Sigmoid colon (tissue), 7 donors: ENCODE data around the gene NBAS. TPM values are rescaled to one million over a fixed set of nuclear protein-coding genes. Genes with fewer than 3 reads are reported as not detected.
A peak's percentile ranks its signal among the peaks of the same experiment; 100 is the strongest.

Experiments
- DNase-seq: peaks from one replicate; pipeline ENCODE4 v3.0.0-alpha.2; 2019
- H3K27ac ChIP-seq, 4 donors: fragments of 200-600 bp; sonication (generic); one replicate each; pipeline ENCODE4 v1.5.1; 2016 to 2019; ENCODE audit warnings: mild to moderate bottlenecking in 1 of 4
- H3K27me3 ChIP-seq, 3 donors: fragments of 200-600 bp; sonication (generic); one replicate each; pipeline ENCODE4 v1.5.1; 2019; ENCODE audit warnings: mild to moderate bottlenecking in 1 of 3
- H3K36me3 ChIP-seq, 4 donors: fragments of 200-600 bp; sonication (generic); one replicate each; pipeline ENCODE4 v1.5.1; 2016 to 2019
- H3K4me1 ChIP-seq, 4 donors: fragments of 200-600 bp; sonication (generic); one replicate each; pipeline ENCODE4 v1.5.1; 2017 to 2019
- H3K4me3 ChIP-seq, 4 donors: fragments of 200-600 bp; sonication (generic); one replicate each; pipeline ENCODE4 v1.5.1; 2017 to 2019; ENCODE audit warnings: mild to moderate bottlenecking in 2 of 4, moderate library complexity in 1 of 4
- H3K9me3 ChIP-seq, 4 donors: fragments of 200-600 bp in 3 of 4; sonication (generic) in 3 of 4; one replicate each; pipeline versions ENCODE4 v1.5.1 to v1.6.1; 2013 to 2019
- EP300 ChIP-seq, 4 donors: sonication (generic); formaldehyde crosslinking; IDR thresholded peaks; one replicate each; pipeline ENCODE4 v1.6.1; 2017; ENCODE audit warnings: antibody characterized with exemption in 4 of 4
- POLR2A ChIP-seq, 2 donors: fragments of 450-650 bp; IDR thresholded peaks; one replicate each; pipeline ENCODE4 v1.6.1; 2016; ENCODE audit warnings: antibody characterized with exemption in 2 of 2, mild to moderate bottlenecking in 2 of 2, moderate library complexity in 2 of 2
- POLR2AphosphoS5 ChIP-seq, 4 donors: sonication (generic); formaldehyde crosslinking; IDR thresholded peaks; one replicate each; pipeline ENCODE4 v1.6.1; 2017; ENCODE audit warnings: antibody characterized with exemption in 4 of 4
- WGBS, 2 donors: extraction: QIAGEN DNeasy Blood & Tissue Kit; methylation state at CpG; one replicate each; pipeline ENCODE4 v1.1.7; 2013; 5-methylcytosine and 5-hydroxymethylcytosine counted together
- intact Hi-C: fragments of 100-400 bp; cut with DNase I; formaldehyde crosslinking; loops from one replicate; pipeline ENCODE4 v1.15.1; 2023
- polyA plus RNA-seq, 3 donors: library from polyadenylated mRNA; stranded (reverse); fragments of 200-250 nt; gene quantifications; one replicate each; pipeline ENCODE4 v1.2.3, GENCODE V29; 2013
- total RNA-seq, 4 donors: library from RNA; depleted of rRNA; stranded (reverse); fragments of >200 nt; gene quantifications; one replicate each; pipeline ENCODE4 v1.1.0, GENCODE V29; 2016
- TF ChIP-seq, protein P1 (sequence below), 4 experiments: fragments of 450-650 bp in 3 of 4; fragments of 200-600 bp in 1 of 4; IDR thresholded peaks; one replicate each; pipeline ENCODE4 v1.5.1; 2016 to 2019; ENCODE audit warnings: antibody characterized with exemption in 4 of 4, mild to moderate bottlenecking in 3 of 4, moderate library complexity in 2 of 4
- donor health status: healthy with polysubstance abuse.
- donor health status: Bipolar disorder and iron deficiency.
- donor health status: healthy.

The NBAS gene
- total and polyA plus RNA-seq, 7 donors = 3.9 to 53.2 (median 41.9) TPM

DNA sequence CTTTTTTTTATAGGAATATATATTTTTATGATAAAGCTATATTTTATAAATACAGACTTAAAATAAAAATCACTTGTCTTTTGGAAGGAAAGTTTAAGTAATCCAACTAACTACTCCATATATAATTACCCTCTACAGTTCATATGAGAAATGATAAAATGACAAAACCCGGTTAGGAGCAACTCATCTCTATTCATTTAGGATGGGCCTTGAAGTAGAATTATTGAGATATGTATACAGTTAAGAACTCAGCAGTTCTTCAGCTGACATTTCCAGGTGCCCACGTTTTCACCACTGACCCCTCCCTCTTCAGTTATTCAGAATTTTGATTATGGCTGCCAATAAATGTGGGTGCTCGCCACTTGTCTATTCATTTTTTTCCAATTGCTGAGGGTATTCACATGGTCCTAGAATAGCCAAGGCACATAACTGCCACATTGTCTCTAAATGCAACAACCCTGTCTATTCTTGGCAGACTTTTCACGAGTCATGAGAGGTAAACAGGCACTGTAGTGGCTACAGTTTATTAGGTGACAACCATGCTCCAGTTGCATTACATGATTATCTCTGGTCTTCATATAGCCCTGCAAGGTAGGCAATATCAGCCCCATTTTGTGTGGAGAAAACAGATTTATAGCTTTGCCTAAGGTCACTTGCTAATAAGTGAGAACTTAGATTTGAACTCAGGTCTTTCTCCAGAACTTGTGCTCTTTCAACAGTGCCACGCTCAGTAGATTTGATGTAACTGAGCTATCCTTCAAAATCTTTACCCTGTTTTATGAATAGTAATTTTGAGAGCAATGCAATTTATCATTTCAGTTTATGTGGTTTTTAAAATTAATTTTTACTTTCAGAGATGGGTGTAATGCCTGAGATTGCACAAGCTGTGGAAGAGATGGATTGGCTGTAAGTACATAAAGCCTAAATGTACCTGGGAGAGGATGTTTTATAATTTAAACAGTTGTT, 33.4 kb upstream of the NBAS start:
- TF ChIP-seq EP300 (IDR thresholded peaks at IDR 0.05) (no peak), POLR2A (IDR thresholded peaks at IDR 0.05) (no peak), POLR2AphosphoS5 (IDR thresholded peaks at IDR 0.05) (no peak)
- TF ChIP-seq, protein P1, sequence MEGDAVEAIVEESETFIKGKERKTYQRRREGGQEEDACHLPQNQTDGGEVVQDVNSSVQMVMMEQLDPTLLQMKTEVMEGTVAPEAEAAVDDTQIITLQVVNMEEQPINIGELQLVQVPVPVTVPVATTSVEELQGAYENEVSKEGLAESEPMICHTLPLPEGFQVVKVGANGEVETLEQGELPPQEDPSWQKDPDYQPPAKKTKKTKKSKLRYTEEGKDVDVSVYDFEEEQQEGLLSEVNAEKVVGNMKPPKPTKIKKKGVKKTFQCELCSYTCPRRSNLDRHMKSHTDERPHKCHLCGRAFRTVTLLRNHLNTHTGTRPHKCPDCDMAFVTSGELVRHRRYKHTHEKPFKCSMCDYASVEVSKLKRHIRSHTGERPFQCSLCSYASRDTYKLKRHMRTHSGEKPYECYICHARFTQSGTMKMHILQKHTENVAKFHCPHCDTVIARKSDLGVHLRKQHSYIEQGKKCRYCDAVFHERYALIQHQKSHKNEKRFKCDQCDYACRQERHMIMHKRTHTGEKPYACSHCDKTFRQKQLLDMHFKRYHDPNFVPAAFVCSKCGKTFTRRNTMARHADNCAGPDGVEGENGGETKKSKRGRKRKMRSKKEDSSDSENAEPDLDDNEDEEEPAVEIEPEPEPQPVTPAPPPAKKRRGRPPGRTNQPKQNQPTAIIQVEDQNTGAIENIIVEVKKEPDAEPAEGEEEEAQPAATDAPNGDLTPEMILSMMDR (IDR thresholded peaks at IDR 0.05) = no peak
- H3K9me3 ChIP-seq = no peaks in the 10 kb centered on the region
- no peak overlapping the region for H3K27ac ChIP-seq
- H3K4me1 ChIP-seq = peaks cover 0 to 33% (median 26%) of the 10 kb centered on the region in 4 donors
- no peaks in the 10 kb centered on the region for H3K27me3 ChIP-seq
- no peak overlapping the region for H3K4me3 ChIP-seq
- DNase-seq = no peak
- intact Hi-C loops = no loop called here
- H3K36me3 ChIP-seq = peaks cover 10 to 51% (median 24%) of the 10 kb centered on the region in 4 donors
- 62 to 80% methylated on average over 5 of the region's 5 CpGs for WGBS, 2 donors

DNA sequence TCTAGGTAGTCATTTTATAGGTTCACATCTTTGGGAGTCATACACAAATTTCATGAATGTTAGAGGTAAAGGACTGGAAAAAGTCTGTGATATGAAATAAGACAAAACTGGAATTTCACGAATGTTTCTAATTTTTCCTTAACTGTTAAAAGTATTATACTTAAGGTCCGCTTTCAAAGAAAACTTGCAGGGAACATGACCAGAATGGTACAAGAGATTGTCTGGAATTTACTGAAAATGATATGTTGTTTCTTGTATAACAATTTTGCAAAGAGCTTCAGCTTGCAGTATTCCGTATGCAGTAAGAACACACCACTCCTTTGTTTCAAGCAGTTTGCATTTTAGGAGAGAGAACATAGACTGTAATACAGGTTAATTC, 32.2 kb upstream of the NBAS start:
- WGBS, 2 donors = 90 to 91% methylated on average over 3 of the region's 3 CpGs
- TF ChIP-seq POLR2AphosphoS5 (IDR thresholded peaks at IDR 0.05) (no peak), EP300 (IDR thresholded peaks at IDR 0.05) (no peak), POLR2A (IDR thresholded peaks at IDR 0.05) (no peak)
- TF ChIP-seq, protein P1 (IDR thresholded peaks at IDR 0.05) = no peak
- Histone ChIP-seq H3K4me1 (peaks cover 0 to 33% (median 26%) of the 10 kb centered on the region in 4 donors), H3K4me3 (no peak overlapping the region), H3K27ac (no peak overlapping the region), H3K27me3 (no peaks in the 10 kb centered on the region), H3K9me3 (no peaks in the 10 kb centered on the region), H3K36me3 (peaks cover 10 to 38% (median 21%) of the 10 kb centered on the region in 4 donors)
- intact Hi-C loops = no loop called here
- DNase-seq = no peak

DNA sequence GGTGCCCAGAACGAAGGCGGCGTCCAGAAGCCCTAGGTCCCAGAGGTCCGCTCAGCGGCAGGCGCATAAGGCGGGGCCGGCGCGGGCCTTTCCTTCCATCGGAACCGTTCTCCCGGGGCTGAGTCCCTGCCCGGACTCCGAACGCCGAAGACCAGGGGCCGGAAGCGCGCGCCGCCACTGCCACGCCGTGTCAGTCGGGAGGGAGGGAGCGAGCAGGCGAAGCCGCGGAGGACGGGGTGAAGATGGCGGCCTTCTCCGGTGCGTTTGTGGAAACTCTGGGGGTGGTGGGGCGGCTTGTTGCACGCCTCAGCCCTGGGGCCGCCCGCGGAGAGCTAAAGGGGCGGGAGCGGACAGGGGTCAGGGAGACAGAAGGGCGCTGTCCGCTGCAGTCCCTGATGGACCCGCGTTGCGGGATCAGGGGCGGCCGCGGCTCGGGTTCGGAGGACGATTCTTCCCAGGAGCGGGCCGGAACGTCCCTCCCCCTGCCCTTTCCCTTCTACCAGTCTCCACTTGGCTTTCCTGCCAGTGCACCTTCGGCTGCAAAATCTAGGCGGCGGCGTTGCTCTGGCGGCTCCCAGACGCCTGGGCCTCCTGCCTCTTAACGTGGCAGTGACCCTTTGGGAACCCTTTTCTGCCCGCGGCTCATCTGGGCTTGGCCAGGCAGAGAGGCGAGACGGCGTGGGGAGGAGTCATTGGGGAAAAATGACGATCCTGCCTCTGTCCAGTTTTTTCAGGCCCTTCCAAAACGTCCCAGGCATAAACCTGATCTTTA, 30.7 kb upstream of the NBAS start, which contains the start of gene DDX1:
Gene DDX1, plus strand, starts transcription at position 177 of the 772 bp plus-strand sequence. Its CDS starts 66 bp downstream, at position 243.
- H3K9me3 ChIP-seq = no peaks in the 10 kb centered on the region
- peak within 1 kb of the TSS; percentile 86 to 98 (median 88) for H3K4me3 ChIP-seq
- no peaks in the 10 kb centered on the region for H3K27me3 ChIP-seq
- 0 to 1% methylated on average over 68 of the region's 68 CpGs for WGBS, 2 donors
- peak; percentile 92 for DNase-seq
- peak within 1 kb of the TSS; percentile 92 to 96 (median 94) for H3K27ac ChIP-seq
- intact Hi-C loops = loop anchor here (1.0 kb wide), 1 partner anchor 31 kb away; the partner anchor contains the start of gene NBAS
- peaks cover 3 to 24% (median 12%) of the 10 kb centered on the region in 4 donors for H3K36me3 ChIP-seq
- TF ChIP-seq POLR2AphosphoS5 (IDR thresholded peaks at IDR 0.05) (peak; percentile 86 to 95 (median 90)), POLR2A (IDR thresholded peaks at IDR 0.05) (peak; percentile 56 to 59), EP300 (IDR thresholded peaks at IDR 0.05) (peak in 1 of 4 donors; percentile 23)
- TF ChIP-seq, protein P1 (IDR thresholded peaks at IDR 0.05) = no peak
- peaks cover 0 to 33% (median 26%) of the 10 kb centered on the region in 4 donors for H3K4me1 ChIP-seq

DNA sequence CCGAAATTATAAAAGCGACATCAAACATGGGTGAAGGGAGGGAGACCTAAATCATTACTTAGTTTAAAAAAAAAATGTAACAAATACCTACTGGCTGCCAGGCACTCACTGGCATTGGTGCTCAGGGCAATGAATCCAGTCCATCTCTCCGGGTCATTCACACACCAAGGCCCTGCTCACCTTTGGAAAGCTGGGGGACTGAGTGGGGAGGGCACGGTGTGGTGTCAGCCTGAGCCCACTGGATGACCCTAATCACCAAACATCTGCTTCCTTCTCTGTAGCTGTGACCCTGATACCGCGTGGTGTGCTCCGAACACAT, 30.2 kb upstream of the NBAS start:
- 25 to 29% methylated on average over 7 of the region's 7 CpGs for WGBS, 2 donors
- no peaks in the 10 kb centered on the region for H3K9me3 ChIP-seq
- H3K27ac ChIP-seq = peak overlapping the region; percentile 92 to 96 (median 94)
- peak overlapping the region; percentile 86 to 98 (median 88) for H3K4me3 ChIP-seq
- no peaks in the 10 kb centered on the region for H3K27me3 ChIP-seq
- peaks cover 0 to 33% (median 26%) of the 10 kb centered on the region in 4 donors for H3K4me1 ChIP-seq
- intact Hi-C loops = loop anchor here (1.0 kb wide), 1 partner anchor 30 kb away; the partner anchor contains the start of gene NBAS
- TF ChIP-seq POLR2A (IDR thresholded peaks at IDR 0.05) = no peak
- no peak for TF ChIP-seq EP300 (IDR thresholded peaks at IDR 0.05)
- no peak for TF ChIP-seq POLR2AphosphoS5 (IDR thresholded peaks at IDR 0.05)
- TF ChIP-seq, protein P1 (IDR thresholded peaks at IDR 0.05) = no peak
- peaks cover 0 to 18% (median 9%) of the 10 kb centered on the region in 4 donors for H3K36me3 ChIP-seq
- no peak for DNase-seq
